Stimulated activated naive CD8-positive, alpha-beta T cell treated with anti-CD3 and anti-CD28 coated beads, Interleukin-15, Interleukin-2, amounts not matched to agents 100 U/mL and 50 U/mL, for 24 hours (primary cell): ENCODE data around the gene INHA.

Experiments used
- ATAC-seq: fragments of 150-1000 bp; cut with Tn5 transposase; one replicate; pipeline ENCODE4 v1.10.0; 2021
- DNase-seq: peaks from one replicate; pipeline ENCODE4 v3.0.0; 2021

The INHA gene

DNA sequence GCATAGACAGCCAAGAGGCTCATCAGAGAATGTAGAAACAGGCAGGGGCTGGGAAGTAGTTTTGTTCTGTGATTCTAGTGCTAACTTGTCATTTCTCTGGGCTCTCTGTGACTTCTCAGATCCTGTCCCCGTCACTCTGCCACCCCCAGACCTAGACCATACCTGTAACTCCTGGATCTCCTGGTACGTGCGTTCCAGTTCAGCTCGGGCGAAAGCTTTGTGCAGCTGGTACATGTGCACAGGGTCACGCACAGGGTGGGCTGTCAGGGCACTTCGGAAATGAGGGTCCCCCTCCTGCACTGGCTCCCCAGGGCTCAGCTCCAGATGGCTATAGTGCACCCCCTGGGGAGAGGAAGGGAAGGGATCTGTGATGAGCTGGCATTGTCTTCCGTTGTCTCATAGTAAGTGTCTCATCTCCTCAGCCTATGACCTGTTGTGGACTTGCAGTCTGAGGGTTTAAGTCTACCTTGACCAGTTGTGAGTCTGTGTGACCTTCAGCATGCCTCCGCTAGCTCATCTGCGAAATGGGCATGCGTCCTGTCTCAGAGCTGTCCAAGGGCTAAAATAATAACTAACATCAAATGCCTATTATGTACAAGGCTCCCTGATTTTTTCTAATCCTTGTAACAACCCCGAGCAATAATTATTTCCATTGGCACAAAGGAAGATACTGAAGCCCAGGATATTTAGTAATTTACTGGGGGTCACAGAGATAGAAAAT, 31.2 kb upstream of the INHA start:
- DNase-seq (no peak), ATAC-seq (no peak)

DNA sequence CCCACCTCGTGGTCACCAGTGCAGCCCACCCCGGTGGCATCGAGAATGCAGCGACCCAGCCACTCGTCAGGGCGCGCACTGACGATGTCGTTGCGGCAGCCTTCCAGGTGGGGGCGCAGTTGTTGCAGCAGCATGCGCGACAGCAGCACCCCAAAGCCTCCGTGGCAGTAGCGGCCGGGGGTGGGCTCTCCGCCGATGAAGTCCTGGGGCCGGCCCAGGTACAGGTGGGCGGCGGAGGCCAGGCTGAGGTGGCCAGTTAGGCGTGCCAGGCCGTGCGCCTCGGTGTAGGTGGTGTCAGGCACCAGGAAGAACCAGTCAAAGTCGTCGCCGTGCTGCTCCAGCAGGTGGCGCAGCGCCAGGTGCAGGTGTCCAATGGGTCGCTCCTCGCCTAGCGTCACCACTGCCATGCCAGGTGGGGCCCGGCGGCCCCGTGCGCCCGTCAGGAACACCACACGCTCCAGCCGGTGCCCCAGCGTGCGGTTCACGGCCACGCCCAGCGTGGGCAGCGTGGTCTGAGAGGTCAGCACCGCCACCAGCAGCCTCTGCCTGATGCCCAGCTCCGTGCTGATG, 30.4 kb upstream of the INHA start:
- DNase-seq = peak; percentile 90
- ATAC-seq = peak; percentile 48

DNA sequence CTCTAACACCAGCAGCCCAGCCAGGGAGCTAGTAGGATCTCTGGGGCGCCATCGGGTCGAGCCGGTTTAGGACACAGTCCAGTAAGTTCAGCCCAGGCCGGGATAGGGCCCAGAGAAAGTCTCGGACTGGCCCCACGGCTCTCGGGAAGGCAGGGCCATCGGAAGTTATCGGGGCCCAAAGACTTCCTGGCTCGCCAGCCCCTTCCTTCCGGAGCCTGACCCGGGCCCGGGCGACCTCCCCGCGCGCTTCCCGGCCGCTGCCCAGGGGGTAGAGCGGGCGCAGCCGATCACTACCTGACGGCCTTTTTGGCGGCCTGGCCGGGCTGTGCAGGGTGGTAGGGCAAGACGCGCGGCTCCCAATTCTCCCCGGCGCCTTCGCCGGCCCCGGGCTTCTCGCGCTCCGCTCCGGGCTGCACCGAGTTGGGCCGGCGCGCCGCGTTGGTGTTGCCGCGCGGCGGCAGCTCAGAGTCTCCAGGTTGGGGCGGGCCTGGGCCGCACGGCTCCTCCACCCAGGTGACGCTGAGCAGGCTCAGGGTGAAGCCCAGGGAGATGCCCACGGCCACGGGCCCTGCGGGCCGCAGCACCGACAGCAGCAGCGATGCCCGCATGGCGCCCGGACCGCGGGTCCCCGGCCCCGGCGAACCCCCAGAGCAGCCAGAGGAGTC, 29.0 kb upstream of the INHA start:
- peak; percentile 37 for ATAC-seq
- no peak for DNase-seq

DNA sequence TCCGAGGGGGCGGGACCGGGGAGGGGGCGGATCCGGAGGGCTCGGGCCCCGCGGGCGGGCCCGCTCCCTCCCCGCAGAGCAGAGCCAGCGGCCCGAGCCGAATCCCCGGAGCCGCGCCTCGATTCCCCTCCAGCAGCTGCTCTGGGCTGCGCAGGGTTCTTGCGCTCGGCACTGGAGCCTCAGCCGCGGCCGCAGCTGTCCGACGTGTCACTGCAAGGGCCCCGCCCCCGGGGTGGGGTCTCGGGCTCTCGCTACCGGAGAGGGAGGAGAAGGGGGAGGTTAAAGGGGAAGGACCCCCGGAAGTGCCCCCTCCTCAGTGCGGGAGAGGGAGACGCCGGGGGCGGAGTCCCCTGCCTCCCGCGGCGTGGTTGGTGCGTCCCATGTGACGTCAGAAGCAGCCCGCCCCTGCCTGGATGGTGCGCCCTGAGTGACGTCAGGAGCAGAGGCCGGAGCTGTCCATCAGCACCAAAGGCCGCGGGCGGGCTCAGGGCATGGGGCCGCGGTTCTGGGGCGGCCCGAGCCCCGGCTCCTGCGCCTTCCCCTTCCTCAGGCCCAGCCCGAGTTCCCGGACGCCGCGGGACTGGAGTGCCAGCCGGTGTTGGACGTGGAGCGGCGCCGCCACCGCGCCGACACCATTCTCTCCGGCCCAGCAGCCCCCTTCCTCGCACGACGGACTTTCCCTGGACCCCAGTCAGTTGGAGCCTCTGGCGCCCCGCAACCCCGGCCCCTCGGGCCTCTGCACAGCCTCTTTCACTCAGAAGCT, 28.3 kb upstream of the INHA start, which contains the start of the genes CHPF and TMEM198:
TSS of gene CHPF (minus strand) at position 214 of the 763 bp plus-strand sequence. CDS start 271 bp downstream, outside the sequence.
TSS of gene TMEM198 (plus strand) at position 433 of the 763 bp plus-strand sequence. CDS start 700 bp downstream, outside the sequence.
- ATAC-seq (peak; percentile 81), DNase-seq (peak; percentile 94)

DNA sequence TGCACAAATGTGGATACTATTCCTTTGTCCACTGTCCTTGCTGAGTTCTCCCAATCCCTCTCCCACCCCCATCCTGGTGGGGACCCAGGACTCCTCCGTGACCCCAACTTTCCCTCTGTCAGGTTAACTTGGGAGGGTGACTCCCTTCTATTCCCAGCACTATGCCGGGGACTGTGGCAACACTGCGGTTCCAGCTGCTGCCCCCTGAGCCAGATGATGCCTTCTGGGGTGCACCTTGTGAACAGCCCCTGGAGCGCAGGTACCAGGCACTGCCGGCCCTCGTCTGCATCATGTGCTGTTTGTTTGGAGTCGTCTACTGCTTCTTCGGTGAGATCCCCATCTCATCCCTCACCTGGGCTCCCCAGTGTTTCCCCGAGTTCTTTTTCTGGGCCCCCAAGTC, 27.5 kb upstream of the INHA start:
- DNase-seq (no peak), ATAC-seq (no peak)

DNA sequence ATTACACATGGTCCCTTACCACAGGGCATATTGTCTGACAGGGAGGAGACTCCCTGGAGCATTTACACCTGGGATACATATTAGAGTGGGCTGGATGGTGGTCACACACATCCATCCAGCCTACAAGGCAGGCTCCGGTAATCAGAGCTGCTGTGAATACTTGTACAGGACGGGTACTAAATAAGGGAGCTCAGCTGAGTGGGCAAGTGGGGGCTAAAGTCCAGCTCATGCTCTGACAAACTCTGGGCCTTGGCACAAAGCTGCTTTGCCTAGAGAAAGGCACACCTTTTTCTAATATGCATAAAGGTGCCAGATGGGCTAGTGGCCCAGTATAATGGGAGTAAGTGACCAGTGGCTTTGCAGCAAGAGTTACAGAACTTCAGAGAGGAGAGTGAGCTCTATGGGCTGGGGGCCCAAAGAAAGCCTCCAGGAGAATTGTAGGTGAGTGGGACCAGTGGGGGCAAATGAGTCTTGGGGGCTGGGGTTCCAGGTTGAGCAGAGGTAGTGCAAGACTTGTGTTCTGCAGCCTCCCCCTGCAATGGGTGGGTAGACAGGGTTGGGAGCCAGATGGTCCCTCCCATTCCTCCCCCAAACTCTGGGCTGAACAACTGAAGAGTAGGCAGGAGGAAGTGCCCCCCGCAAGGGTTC, 26.7 kb upstream of the INHA start:
- DNase-seq (no peak), ATAC-seq (no peak)

DNA sequence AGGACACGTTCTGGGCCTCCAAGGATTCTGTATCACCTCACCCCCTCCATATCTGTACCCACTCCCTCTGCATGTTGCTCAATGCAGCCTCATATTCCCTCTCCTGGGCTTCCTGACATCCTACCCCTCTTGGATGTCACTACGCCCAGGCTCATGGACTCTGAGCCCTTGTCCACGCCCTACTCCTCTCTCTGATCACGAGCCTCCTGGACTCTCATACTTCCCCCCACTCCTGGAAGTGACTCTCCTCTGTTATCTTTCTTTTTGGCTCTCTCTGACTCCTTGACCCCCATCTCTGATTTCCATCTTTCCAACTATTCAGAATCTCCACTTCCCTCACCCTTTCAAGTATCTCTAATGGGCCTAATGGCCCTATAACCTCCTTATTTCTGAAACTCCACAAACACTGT, 26.2 kb upstream of the INHA start:
- ATAC-seq (no peak), DNase-seq (no peak)

DNA sequence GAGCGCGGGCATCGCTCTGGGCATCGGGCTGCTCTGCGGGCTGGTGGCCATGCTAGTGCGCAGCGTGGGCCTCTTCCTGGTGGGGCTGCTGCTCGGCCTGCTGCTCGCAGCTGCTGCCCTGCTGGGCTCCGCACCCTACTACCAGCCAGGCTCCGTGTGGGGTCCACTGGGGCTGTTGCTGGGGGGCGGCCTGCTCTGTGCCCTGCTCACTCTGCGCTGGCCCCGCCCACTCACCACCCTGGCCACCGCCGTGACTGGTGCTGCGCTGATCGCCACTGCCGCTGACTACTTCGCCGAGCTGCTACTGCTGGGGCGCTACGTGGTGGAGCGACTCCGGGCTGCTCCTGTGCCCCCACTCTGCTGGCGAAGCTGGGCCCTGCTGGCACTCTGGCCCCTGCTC, 24.5 kb upstream of the INHA start:
- DNase-seq (no peak), ATAC-seq (no peak)

DNA sequence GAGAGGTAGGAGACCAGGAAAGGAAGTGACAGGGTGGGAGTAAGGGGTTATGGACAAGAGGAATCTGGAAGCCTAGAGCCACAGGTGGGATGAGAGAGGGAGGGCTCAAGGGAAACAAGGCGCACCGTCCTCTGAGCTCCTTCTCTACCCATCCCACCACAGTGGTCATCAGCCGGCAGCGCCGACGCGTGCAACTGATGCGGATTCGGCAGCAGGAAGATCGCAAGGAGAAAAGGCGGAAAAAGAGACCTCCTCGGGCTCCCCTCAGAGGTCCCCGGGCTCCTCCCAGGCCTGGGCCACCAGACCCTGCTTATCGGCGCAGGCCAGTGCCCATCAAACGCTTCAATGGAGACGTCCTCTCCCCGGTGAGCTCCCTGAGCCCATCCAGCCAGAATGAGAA, 23.1 kb upstream of the INHA start:
- DNase-seq (no peak), ATAC-seq (no peak)

DNA sequence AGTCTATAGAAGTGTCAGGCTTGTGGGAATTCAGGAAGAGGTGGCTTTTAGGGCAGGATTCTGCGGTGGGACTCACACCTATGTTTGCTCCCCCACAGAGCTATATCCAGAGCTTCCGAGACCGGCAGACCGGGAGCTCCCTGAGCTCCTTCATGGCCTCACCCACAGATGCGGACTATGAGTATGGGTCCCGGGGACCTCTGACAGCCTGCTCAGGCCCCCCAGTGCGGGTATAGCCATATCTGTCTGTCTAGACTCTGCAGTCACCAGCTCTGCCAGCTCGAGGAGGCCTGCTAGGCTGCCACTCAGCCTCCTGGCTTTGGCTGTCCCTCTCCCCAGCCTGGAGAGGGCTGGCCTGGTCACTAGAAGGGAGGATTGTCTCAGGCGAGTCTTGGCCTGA, 22.5 kb upstream of the INHA start:
- ATAC-seq = no peak
- DNase-seq = no peak

DNA sequence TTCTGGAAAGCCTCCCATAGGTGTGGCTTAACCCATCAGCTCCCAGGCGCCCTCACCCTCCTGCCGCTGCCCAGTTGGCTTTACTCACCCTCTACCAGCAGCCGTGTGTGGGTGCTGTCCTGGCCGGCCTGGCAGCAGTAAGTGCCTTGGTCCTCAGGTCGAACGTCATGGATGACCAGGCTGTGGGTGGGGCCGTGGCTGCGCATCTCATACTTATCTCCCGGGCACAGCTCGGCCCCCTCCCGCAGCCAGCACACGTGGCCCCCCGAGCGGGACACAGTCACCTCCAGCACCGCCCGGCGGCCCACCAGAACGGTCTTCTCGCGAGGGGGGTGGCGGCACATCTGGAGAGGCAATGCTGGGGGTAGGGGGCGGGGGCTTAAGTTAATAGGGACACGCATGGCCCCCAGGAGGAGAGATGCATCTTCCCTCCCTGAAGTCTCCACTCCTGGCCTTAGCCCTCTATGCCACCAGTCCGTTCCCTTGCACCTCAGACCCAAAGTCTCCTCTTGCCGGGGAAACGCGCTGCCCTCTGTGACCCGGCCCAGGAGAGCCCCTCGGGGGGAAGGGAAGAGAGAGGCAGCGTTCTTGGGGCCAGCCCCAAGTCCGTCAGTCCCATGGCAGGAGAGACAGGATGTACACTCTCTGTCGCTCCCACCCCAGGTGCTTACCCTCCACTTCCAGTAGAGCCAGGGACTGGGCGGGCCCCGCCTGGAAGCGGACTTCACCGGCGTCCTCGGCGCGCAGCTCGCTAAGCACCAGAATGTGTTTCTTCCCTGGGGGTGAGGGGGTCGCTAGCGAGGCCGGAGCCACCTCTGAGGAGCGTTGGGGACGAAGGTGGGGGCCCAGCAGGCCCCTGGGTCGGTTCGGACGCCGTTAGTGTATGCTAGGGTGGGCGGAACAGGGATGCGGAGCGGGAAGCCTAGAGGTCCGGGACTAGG, 20.4 kb upstream of the INHA start:
- DNase-seq = peak; percentile 22
- no peak for ATAC-seq

DNA sequence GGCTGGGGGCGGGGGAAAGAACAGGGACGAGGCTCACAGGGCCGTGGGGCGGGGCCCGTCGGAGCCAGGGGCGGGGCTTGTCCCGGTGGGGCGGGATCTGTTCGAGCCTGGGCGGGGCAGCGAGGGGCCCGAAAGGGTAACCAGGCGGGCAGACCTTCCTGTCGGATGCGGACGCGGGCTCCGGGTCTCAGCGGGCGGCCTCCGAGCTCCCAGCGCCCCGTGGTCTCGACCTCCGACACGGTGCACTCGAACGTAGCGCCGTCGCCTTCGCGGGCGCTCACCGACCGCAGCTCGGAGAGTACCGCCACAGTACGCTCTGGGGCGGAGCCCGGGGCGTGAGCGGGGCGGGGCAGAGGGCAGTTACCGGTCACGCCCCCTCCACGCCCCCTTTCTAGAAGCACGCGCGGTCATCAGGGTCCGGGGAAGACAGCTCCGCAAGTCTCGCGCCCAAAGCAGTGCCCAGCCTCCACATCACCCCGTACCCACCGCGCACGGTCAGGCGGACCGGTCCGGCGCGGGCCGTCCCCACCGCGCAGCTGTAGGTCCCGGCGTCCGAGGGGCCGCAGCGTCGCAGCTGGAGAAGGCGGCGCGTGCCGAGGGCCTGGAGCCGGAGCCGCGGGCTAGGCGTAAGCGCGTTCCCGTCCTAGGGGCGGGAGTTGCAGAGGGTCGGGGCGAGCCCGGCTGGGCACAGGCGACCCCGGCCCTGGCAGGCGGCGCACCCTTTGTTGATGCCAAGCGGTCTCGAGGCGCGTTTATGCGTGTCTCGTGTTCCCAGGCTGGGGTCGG, 19.5 kb upstream of the INHA start:
- ATAC-seq (peak; percentile 85), DNase-seq (peak; percentile 87)

DNA sequence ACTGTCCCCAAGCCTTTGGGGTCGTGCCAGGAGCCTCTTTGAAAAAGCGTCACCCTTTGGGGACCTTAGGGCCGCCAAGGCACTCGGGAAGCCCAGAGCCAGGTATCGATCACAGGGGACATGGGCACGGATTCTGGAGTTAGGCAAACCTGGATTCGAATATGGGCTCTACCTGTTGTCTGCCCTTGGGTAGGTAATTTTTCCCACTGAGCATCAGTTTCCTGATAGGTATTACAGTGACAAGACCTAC, 19.0 kb upstream of the INHA start:
- DNase-seq (no peak), ATAC-seq (no peak)

DNA sequence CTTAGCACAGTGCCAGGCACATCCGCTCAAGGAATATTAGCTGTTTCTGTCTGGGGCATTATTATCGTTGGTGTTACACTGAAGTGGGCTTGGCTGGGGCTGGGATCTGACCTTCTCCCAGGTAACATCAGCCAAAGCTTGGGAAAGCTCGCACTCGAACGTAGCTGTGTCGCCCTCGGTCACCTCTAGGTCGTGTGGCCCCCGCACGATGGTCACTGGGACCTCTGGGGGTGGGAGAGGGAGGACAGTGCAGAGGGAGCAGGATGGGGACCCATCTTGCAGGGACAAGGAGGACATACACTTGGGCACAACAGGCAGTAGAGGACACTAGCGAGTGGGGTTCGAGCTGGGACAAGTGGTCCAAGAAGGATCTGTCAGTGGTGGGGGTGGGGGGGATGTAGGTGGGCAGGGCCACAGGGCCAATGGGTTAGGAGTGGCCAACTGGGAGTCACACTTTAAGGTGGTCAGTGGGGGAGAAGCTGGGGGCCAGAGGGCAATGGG, 18.6 kb upstream of the INHA start:
- ATAC-seq = no peak
- DNase-seq = no peak

DNA sequence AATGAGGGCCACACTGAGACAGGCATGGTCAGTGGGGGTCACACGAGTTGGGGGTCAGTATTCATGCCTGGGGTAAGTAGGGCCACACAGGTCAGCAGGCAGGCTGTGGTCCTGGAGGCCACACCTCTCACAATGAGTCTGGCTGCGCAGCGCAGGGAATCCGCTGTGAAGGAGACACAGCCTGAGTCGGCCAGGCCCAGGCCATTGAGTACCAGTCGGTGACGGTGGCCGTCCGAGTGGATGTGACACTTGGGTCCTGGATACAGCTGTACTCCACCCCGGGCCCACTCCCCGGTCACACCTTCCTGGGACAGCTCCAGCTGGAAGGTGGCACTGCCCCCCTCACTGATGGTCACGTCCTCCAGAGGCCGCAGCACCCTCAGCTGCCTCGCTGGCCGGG, 17.8 kb upstream of the INHA start:
- DNase-seq (no peak), ATAC-seq (no peak)

DNA sequence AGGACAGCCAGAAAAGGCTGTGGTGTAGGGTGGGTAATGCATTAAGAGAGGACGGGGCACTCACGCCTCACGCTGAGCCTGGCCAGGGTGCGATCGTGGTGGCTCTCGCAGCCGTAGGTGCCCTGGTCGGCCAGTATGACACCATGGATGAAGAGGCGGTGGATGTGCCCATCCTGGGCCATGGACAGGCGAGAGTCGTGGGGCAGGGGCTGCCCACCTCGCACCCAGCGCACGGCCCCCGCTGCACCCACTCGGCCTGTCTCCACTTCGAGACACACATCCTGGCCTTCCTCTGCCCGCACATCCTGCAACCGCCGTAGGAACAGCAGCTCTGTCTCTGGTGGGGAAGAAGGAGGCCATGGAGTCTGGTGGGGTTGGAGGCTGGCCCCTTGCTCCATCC, 16.2 kb upstream of the INHA start:
- no peak for DNase-seq

DNA sequence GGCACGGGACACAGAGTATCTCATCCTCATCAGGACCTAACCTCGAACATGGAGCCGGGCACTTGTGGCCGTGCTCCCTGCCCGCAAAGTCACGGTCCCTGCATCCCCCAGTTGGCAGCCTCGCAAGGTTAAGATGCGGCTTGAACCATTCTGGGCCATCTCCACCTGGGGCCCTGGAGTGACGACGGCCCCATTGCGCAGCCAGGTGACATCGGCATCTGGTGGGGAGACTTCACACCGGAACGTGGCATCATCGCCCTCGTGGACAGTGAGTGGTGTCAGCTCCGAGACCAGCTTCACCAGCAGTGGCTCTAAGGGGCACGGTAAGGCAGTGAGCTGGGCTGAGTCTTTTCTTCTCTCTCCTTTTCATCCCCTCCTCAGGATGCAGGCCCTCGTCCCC, 15.7 kb upstream of the INHA start:
- ATAC-seq (no peak), DNase-seq (no peak)

More for the DNA sequence above, 16.2 kb upstream of the INHA start:
- ATAC-seq = no peak

DNA sequence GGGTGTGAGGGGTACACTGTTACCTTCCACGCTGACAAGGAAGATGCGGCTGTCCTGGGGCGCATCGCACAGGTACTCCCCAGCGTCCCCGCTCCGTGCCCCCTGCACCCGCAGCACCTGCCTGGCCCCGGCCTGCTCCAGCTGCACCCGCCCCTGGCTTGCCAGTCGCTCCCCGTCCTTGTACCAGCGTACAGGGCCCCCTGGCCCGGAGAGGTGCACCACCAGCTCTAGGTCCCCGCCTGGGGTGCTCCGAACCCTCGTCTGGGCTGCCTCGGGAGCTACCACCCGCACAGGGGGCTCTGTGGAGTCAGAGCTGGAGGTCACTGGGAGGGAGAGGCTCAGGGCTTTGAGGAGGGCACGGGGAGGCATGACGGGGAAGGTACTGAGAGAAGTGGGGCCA, 14.8 kb upstream of the INHA start:
- ATAC-seq (no peak), DNase-seq (no peak)

DNA sequence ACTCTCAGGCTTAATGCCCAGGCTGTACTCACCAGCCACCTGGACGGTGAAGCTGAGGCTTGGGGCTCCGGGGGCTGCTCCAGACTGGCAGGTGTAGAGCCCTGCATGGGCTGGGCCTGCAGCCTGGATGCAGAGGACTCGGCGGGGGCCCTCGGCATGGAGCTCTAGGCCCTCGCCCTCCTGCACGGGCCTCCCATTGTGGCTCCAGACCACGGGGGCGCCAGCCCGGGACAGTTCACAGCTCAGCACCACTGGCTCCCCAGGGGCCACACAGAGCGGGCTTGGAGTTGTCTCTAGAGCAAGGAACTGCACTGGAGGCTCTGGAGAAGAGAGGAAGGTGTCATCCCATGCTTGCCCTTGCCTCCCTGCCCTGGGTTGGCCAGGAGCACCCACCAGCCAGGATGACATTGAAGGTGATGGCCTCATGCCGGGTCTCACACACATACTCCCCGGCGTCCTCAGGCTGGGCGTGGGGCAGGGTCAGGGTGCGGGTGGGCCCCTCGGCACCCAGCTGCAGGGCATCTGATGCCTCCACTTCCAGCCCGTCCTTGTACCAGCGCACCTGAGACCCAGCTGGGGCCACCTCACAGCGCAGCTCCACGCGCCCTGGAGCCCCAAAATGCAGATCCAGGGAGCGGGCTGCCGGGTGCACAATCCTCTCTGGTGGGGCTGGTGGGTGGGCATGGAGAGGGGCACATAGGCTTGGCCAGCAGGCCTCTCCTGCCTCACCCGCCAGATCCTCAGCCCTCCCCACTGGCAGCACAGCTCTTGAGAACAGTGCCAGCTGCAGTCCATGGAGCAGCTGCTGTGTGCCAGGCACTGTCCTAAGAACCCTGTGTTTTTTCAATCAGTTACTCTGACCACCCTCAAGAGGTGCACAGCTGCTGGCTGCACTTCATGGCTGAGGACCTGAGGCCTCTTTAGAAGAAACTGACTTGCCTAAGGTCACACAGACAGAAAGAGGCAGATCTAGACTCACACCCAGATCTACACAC, 14.0 kb upstream of the INHA start:
- peak; percentile 5 for ATAC-seq

More for the DNA sequence above, 14.0 kb upstream of the INHA start:
- DNase-seq = no peak
